HEK293 (cell line): ENCODE results near the gene SH3PXD2B.

Experiments
- CTCF ChIP-seq: fragments of 450-650 bp; formaldehyde crosslinking; IDR thresholded peaks from 2 replicates; pipeline ENCODE4 v1.5.1; 2016; ENCODE audit warnings: missing biosample characterization, missing genetic modification characterization
- ELK4 ChIP-seq: IDR thresholded peaks from 2 replicates; pipeline ENCODE4 v1.6.1; 2011; ENCODE audit warnings: mild to moderate bottlenecking, low read depth, low read length, borderline replicate concordance
- GFI1B ChIP-seq: fragments of 450-650 bp; formaldehyde crosslinking; IDR thresholded peaks from 2 replicates; pipeline ENCODE4 v1.5.1; 2016; ENCODE audit warnings: missing biosample characterization, missing genetic modification characterization
- GLI2 ChIP-seq: fragments of 450-650 bp; formaldehyde crosslinking; IDR thresholded peaks from 2 replicates; pipeline ENCODE4; 2017; ENCODE audit warnings: missing biosample characterization, missing genetic modification characterization, low read depth, borderline replicate concordance
- GLI4 ChIP-seq: fragments of 450-650 bp; formaldehyde crosslinking; IDR thresholded peaks from 2 replicates; pipeline ENCODE4 v1.5.1; 2016; ENCODE audit warnings: missing biosample characterization, missing genetic modification characterization
- MZF1 ChIP-seq: fragments of 450-650 bp; formaldehyde crosslinking; IDR thresholded peaks from 2 replicates; pipeline ENCODE4 v1.5.1; 2017; ENCODE audit warnings: missing biosample characterization, missing genetic modification characterization, borderline replicate concordance
- SALL2 ChIP-seq: fragments of 450-650 bp; formaldehyde crosslinking; IDR thresholded peaks from 2 replicates; pipeline ENCODE4 v1.5.0; 2017; ENCODE audit warnings: missing biosample characterization, mild to moderate bottlenecking, missing genetic modification characterization, borderline replicate concordance
- SETDB1 ChIP-seq: IDR thresholded peaks from one replicate; pipeline ENCODE4 v1.6.1; 2017; ENCODE audit warnings: mild to moderate bottlenecking, low read length, moderate library complexity, mixed read lengths; ENCODE audit not compliant: insufficient read length
- ZBTB26 ChIP-seq: fragments of 450-650 bp; formaldehyde crosslinking; optimal IDR thresholded peaks from 2 replicates; pipeline ENCODE3; 2016; ENCODE audit warnings: missing biosample characterization, mild to moderate bottlenecking, missing genetic modification characterization
- ZNF146 ChIP-seq: fragments of 450-650 bp; formaldehyde crosslinking; IDR thresholded peaks from 2 replicates; pipeline ENCODE4 v1.5.1; 2016; ENCODE audit warnings: missing biosample characterization, missing genetic modification characterization
- ZNF248 ChIP-seq: fragments of 450-650 bp; formaldehyde crosslinking; IDR thresholded peaks from 2 replicates; pipeline ENCODE4 v1.5.1; 2017; ENCODE audit warnings: missing biosample characterization, missing genetic modification characterization
- ZNF76 ChIP-seq: fragments of 450-650 bp; formaldehyde crosslinking; IDR thresholded peaks from 2 replicates; pipeline ENCODE4; 2016; ENCODE audit warnings: low read depth, missing biosample characterization, missing genetic modification characterization, borderline replicate concordance
- ZNF792 ChIP-seq: fragments of 450-650 bp; formaldehyde crosslinking; IDR thresholded peaks from 2 replicates; pipeline ENCODE4 v1.5.1; 2016; ENCODE audit warnings: missing biosample characterization, missing genetic modification characterization

GRCh38 chr5:172434251-172434650, 20.1 kb downstream of the SH3PXD2B start:
- TF ChIP-seq GLI4 (tag by site-specific recombination) (no peak), CTCF (tag by site-specific recombination) (no peak), ZBTB26 (tag by site-specific recombination) (no peak), GFI1B (tag by site-specific recombination) (no peak), ZNF146 (tag by site-specific recombination) (no peak), ELK4 (no peak), SETDB1 (no peak), MZF1 (tag by site-specific recombination) (no peak), ZNF792 (tag by site-specific recombination) (no peak), ZNF76 (tag by site-specific recombination) (no peak), ZNF248 (tag by site-specific recombination) (no peak), GLI2 (tag by site-specific recombination) (no peak), SALL2 (no peak)
